ENCODE data around the gene FGA. TPM values are rescaled to one million over a fixed set of nuclear protein-coding genes. Genes with fewer than 3 reads are reported as not detected.
A peak's percentile ranks its signal among the peaks of the same experiment; 100 is the strongest.

The FGA gene
- total RNA-seq, 1 experiment from 2014 or later = 71.8 TPM

DNA sequence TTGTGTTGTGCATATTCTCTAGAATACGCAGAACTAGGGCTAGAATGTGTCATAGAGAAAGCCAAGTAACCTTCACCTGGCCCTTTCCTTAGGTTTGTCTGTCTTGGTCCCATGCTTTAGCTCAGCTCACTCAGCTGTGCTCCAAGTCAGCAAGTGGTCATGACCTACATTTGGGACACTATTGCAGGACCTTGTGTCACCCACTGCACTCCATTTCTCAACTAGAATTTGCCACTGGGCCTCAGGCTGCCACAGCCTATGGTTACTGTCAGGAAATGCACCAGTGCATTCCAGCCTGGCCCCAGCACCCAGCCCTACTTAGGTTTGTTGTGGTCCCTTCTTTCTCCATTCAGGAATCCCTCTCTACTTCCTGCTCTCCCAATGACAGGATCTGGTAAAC, 29.6 kb upstream of the FGA start:
- TF ChIP-seq CTCF (IDR thresholded peaks at IDR 0.05; ENCODE audit: insufficient read depth in 1 of 2, low read depth in 1 of 2, low read length in 1 of 2, severe bottlenecking in 1 of 2, unreplicated experiment in 1 of 2) = no peak
- POLR2A ChIA-PET = interaction anchor here (0.6 kb wide), 1 partner anchor 70 kb away, joined by 3 read pairs; the partner anchor contains the start of gene PLRG1
- Histone ChIP-seq H3K9me3 (no peaks in the 10 kb centered on the region), H3K36me3 (ENCODE audit: control insufficient read depth, insufficient read depth, low read length) (no peaks in the 10 kb centered on the region), H3K4me3 (ENCODE audit: low read depth, low read length) (no peak overlapping the region), H3K4me1 (peaks cover 26% of the 10 kb centered on the region), H3K27me3 (replicated peaks; ENCODE audit: control insufficient read depth, insufficient read depth, low read length) (no peaks in the 10 kb centered on the region)
- intact Hi-C loops (cut with micrococcal nuclease; ENCODE audit: unreplicated experiment) = loop anchor here (5.0 to 10.0 kb wide), 2 partner anchors 205 to 293 kb away; no protein-coding TSS in a partner anchor
- Mint-ChIP-seq H3K9me3 (ENCODE audit: unreplicated experiment) (no peaks in the 10 kb centered on the region), H3K36me3 (ENCODE audit: insufficient read depth, unreplicated experiment) (no peaks in the 10 kb centered on the region), H3K4me1 (ENCODE audit: low read depth, unreplicated experiment) (peaks cover 15% of the 10 kb centered on the region), H3K27me3 (ENCODE audit: insufficient read depth, unreplicated experiment) (no peaks in the 10 kb centered on the region), H3K4me3 (ENCODE audit: unreplicated experiment) (no peak overlapping the region), H3K27ac (ENCODE audit: unreplicated experiment) (no peak overlapping the region)
- DNase-seq = no peak
- no TSS peak for BruUV-seq (replicated peaks)
- CTCF ChIA-PET = interaction anchor here (0.9 to 10.8 kb wide), 2 partner anchors 61 to 114 kb away, joined by 3 to 251 read pairs; no protein-coding TSS in a partner anchor

GRCh38 chr4:154618708-154619315, 28.3 kb upstream of the FGA start:
- Mint-ChIP-seq H3K4me1 (ENCODE audit: low read depth, unreplicated experiment) (peaks cover 17% of the 10 kb centered on the region), H3K9me3 (ENCODE audit: unreplicated experiment) (no peaks in the 10 kb centered on the region), H3K27me3 (ENCODE audit: insufficient read depth, unreplicated experiment) (no peaks in the 10 kb centered on the region), H3K27ac (ENCODE audit: unreplicated experiment) (no peak overlapping the region), H3K36me3 (ENCODE audit: insufficient read depth, unreplicated experiment) (no peaks in the 10 kb centered on the region), H3K4me3 (ENCODE audit: unreplicated experiment) (no peak overlapping the region)
- POLR2A ChIA-PET = interaction anchor here (0.6 to 1.0 kb wide), 3 partner anchors 21 to 69 kb away, joined by 3 to 5 read pairs (median 3); partner anchors contain the start of gene PLRG1
- intact Hi-C loops (cut with micrococcal nuclease; ENCODE audit: unreplicated experiment) = loop anchor here (1.0 kb wide), 3 partner anchors 42 to 67 kb away; no protein-coding TSS in a partner anchor
- TF ChIP-seq CTCF (IDR thresholded peaks at IDR 0.05; ENCODE audit: insufficient read depth in 1 of 2, low read depth in 1 of 2, low read length in 1 of 2, severe bottlenecking in 1 of 2, unreplicated experiment in 1 of 2) = peak; percentile 59 to 79
- peak; percentile 78 to 79 for DNase-seq
- Histone ChIP-seq H3K27me3 (replicated peaks; ENCODE audit: control insufficient read depth, insufficient read depth, low read length) (no peaks in the 10 kb centered on the region), H3K36me3 (ENCODE audit: control insufficient read depth, insufficient read depth, low read length) (no peaks in the 10 kb centered on the region), H3K4me1 (peaks cover 36% of the 10 kb centered on the region), H3K4me3 (ENCODE audit: low read depth, low read length) (no peak overlapping the region), H3K9me3 (no peaks in the 10 kb centered on the region)
- BruUV-seq (replicated peaks) = no TSS peak
- CTCF ChIA-PET = interaction anchor here (0.6 to 10.8 kb wide), 16 partner anchors 9 to 112 kb away, joined by 3 to 251 read pairs (median 6); partner anchors contain the start of genes FGA and PLRG1

GRCh38 chr4:154617820-154618317, 27.3 kb upstream of the FGA start:
- Mint-ChIP-seq H3K4me3 (ENCODE audit: unreplicated experiment) (peak overlapping the region; percentile 48), H3K36me3 (ENCODE audit: insufficient read depth, unreplicated experiment) (no peaks in the 10 kb centered on the region), H3K27ac (ENCODE audit: unreplicated experiment) (no peak overlapping the region), H3K9me3 (ENCODE audit: unreplicated experiment) (no peaks in the 10 kb centered on the region), H3K27me3 (ENCODE audit: insufficient read depth, unreplicated experiment) (no peaks in the 10 kb centered on the region), H3K4me1 (ENCODE audit: low read depth, unreplicated experiment) (peaks cover 22% of the 10 kb centered on the region)
- POLR2A ChIA-PET = interaction anchor here (1.0 to 1.1 kb wide), 2 partner anchors 22 to 68 kb away, joined by 3 to 4 read pairs; partner anchors contain the start of gene PLRG1
- intact Hi-C loops (cut with micrococcal nuclease; ENCODE audit: unreplicated experiment) = loop anchor here (1.0 kb wide), 5 partner anchors 20 to 66 kb away; partner anchors contain the start of gene FGA
- no peaks in the 10 kb centered on the region for H3K36me3 ChIP-seq (ENCODE audit: control insufficient read depth, insufficient read depth, low read length)
- H3K27me3 ChIP-seq (replicated peaks; ENCODE audit: control insufficient read depth, insufficient read depth, low read length) = no peaks in the 10 kb centered on the region
- BruUV-seq (replicated peaks) = no TSS peak
- DNase-seq = peak in 1 of 2 experiments; percentile 66
- CTCF ChIA-PET = interaction anchor here (1.4 to 10.8 kb wide), 10 partner anchors 9 to 68 kb away, joined by 4 to 251 read pairs (median 16); partner anchors contain the start of genes FGA and PLRG1
- H3K9me3 ChIP-seq = no peaks in the 10 kb centered on the region
- no peak for TF ChIP-seq CTCF (IDR thresholded peaks at IDR 0.05; ENCODE audit: insufficient read depth in 1 of 2, low read depth in 1 of 2, low read length in 1 of 2, severe bottlenecking in 1 of 2, unreplicated experiment in 1 of 2)
- H3K4me3 ChIP-seq (ENCODE audit: low read depth, low read length) = no peak overlapping the region
- peaks cover 40% of the 10 kb centered on the region for H3K4me1 ChIP-seq

Measured in Caco-2 (cell line).